Kidney capillary endothelial cell (primary cell): ENCODE results near the gene C19orf12.

ENCODE experiments used
- DNase-seq: peaks from one replicate; pipeline ENCODE4 v3.0.0-alpha.2; 2018; ENCODE audit warnings: low spot score

The C19orf12 gene

DNA sequence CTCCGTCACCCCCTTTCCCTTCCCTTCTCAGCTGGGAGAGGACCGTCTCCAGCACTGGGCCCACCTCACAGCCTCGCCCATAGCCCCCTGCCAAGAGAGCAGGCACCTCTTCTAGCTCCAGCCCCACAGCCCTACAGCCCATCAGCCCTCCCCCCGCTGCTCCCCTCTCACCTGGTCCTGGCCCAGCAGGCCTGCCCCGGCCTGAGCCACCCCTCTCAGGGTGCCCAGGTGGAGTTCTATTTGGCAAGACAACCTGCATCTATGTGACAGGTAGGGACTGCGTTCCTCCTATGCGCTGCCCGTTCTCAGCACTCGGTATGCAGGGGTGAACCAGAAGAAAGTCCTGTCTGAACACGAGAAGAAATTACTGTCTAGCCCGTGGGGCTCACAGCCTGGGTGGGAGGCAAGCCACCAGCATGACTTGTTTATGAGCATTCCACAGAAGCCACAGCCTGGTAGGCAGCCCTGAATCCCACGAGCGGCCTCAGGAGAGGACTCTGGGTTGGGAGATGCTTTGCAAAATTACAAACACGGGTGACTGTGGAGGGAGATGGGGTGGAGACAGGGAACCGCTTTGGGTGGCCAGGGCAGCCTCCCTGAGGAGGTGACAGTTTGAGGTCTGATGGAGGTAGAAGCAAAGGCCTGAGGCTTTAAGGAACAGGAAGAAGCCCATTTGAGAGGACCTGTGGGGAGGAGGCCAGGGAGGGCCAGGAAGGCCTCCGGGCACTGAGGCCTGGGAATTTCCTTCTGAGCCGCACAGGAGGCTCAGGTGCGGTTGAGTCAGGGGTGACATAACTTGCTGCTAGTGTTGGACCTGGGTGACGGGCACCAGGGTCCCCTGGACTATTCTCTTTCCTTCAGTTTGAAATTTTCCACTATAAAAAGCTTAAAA, 51.0 kb downstream of the C19orf12 start:
- DNase-seq: no peak

DNA sequence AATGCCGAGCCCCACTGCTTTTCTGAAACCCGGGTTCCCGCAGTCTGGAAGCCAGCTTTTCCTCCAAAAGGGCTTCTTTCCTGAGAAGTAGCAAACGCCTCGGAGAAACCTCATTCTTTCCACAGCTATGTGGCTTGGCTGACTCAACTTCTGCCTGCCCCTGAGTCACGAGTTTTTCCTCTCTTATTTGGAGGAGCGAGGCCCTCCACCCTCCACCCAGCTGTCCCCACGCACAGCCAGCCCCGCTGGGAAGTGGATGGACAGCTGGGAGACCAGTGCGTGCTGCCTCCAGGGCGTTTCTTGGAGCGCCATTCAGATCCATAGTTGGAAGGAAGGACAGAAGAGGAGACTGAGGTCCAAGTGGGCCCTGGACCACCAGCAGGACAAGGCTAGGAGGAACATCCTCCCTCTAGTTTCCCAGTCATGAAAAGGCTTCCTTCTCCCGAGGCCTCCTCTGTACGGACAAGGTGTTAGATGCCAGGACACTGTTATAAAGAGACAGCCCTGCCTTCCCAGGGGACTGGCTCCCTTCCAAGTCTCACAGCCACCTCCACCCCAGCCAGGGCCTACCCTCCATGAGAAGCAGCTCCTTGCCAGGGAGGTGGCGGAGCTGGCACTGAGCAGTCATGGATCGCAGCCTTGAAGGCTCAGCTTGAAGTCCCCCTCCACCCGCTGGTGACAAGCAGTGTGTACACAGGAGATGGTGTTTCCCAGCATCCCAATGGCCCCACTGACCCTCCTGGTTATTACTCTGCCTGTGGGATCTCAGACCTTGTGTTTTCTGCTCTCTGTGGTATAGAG, 52.3 kb downstream of the C19orf12 start:
- DNase-seq: peak; percentile 61

DNA sequence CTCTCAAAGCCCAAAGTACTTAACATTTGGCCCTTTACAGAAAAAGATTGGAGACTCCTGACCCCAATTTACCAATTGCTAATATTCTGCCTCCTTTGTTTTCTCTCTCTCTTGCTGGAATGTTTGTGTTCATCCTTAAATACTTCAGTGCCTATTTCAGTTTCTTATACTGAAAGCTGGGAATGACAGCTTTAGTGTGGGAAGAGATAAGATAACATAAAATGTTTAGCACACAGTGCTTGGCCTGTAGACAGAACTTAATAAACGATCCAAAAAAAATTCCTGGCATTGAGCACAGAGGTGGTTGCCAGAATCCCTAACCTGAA, 52.8 kb downstream of the C19orf12 start:
- no peak for DNase-seq

DNA sequence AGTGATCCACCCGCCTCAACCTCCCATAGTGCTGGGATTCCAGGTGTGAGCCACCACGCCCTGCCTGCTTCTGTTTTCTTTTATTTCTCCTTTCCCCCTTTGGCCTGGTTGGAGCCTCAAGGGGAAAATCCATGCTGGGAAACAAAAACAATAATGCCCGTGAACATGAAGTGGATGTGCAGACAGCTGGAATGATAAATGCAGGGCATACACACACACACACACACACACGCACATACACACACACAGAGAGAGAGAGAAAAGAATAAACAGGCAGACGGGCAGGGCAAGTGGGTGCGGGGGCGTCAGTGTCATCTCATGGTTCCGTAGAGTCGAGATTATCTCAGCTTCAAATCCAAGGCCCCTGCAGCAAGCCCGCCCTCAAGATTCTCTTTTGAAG, 54.2 kb downstream of the C19orf12 start:
- DNase-seq: no peak

DNA sequence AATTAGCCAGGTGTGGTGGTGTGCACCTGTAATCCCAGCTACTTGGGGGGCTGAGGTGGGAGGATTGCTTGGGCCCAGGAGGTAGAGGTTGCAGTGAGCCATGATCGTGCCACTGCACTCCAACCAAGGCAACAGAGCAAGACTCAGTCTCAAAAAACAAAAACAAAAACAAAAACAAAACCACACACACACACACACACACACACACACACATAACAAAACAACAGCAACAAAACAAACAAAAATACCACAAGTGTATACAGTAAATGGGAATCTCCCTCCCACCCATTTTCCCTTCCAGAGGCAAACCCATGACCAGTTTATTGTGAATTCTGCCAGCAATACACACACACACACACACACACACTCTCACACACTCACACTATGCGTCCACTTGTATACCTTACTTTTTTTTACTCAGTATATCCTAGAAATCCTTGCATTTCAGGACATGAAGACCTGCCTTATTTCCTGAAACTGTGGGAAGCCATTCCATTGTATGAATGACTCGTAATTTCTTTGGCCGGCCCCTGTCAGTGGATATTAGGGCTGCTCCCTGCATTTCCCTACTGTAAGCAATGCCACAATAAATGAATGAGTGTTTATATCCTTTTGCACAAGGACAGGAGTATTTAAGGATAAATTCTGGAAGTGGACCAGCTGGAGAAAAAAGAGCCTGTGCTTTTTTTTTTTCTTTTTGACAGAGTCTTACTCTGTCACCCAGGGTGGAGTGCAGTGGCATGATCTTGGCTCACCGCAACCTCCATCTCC, 56.7 kb downstream of the C19orf12 start:
- DNase-seq: no peak

DNA sequence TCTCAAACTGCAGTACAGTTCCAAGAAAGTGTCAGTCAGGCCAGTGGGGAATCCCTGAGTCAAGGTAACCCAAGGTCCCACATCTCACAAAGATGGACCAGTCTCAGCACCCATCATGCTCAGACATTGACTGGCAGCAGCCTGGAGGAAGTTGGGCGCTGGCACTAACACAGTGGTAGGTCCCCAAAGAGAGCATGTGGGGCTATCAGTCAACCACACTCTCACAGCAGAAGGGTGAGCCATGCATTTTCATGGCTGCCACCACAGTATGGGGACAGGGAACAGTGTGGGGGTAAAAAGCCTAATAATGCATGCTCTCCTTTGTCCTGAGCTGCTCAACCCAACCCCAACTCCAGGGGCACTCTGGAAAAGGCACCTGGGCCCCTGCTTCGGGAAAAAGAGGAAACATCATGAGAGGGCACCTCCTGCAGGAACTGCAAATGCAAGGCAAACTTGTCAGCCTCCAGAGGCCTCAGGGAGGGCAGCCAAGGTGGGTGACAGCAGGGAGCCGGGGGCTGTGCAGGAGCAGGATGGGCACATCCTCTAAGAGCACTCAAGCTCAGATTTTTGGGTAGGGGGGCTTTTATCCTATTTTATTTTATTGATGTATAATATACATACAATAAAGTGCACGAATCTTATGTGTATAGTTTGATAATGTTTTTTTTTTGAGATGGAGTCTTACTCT, 59.3 kb downstream of the C19orf12 start:
- no peak for DNase-seq

DNA sequence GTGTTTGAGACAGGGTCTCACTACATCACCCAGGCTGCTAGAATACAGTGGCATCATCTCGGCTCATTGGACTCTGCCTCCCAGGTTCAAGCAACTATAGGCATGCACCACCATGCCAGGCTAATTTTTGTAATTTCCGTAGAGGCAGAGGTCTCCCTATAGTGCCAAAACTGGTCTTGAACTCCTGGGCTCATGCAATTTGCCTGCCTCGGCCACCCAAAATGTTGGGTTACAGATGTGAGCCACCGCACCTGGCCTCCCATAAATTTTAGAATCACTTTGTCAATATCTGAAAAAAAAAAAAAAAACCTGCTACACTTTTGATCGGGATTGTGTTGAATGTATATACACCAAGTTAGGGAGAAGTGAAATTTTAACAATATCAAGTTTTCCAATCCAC, 61.7 kb downstream of the C19orf12 start:
- no peak for DNase-seq

DNA sequence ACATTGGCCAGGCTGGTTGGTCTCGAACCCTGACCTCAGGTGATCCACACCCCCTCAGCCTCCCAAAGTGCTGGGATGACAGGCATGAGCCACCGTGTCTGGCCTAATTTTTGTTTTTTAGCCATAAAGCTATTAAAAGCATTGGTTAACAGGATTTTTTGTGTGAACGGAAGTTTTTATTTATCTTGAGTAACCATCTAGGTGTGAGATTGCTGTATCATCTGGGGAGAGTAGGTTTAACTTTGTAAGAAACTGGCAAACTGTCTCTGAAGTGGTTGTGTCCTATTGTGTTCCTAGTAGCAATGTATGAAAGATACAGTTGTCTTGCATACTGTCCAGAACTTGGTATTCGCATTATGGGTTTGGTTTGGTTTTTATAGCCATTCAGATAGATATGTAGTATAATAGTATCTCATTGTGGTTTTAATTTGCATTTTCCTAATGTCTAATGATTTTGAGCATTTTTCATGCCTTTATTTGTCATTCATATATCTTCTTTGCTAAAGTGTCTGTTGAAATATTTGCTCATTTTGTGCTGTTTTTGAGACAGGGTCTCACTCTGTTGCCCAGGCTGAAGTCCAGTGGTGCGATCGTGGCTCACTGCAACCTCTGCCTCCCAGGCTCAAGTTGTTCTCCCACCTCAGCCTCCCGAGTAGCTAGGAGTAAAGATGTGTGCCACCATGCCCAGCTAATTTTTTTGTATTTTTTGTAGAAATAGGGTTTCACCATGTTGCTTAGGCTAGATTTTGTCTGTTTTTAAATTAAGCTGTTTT, 63.3 kb downstream of the C19orf12 start:
- DNase-seq: no peak

DNA sequence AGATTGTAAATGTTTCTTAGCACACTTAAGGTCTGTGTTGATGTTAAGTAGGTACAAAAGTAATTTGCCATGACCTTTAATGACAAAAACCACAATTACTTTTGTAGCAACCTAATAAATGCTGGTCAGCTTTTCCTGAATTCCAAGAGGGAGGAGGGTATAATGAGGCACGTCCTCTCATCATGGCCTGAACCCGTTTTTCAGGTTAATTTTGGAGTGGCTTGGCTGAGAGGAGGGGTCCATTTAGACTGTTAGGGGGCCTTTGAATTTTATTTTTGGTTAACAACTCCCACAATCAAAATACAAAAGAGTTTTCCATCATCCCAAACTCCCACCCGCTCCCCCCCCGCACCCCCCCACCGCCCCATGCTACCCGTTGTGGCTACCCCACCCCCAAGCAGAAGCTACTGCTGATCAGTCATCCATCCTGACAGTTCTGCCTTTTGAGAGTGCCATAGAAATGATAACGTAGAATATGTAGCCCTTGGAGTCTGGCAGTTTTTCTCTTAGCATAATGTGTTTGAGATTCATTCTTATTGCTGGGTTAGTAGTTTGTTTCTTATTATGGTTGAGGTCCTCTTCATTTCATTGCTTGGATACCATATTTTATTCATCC, 64.2 kb downstream of the C19orf12 start:
- no peak for DNase-seq
